ENCODE data around the gene RNF149. TPM values are rescaled to one million over a fixed set of nuclear protein-coding genes. Genes with fewer than 3 reads are reported as not detected.
A peak's percentile ranks its signal among the peaks of the same experiment; 100 is the strongest.

Gene RNF149
- total and polyA plus RNA-seq, 10 donors: 31.8 to 398 (median 211) TPM

DNA sequence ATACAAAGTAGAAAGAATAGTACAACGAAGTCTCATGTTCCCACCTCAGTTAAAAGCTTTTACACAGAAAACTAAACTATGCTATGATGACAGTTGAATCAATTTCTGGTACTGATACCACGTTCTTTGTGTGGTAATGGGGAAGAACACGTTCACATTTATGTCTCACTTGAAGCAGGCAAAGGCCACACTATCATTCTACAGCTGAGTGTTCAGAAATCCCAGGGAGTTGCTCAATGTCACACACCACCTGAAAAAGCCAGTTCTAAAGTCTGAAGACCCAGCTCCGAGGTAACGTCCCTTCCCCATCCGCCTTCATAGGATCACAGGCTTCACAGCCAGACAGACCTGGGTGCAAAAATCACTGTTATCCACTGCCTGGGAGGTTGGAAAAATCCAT, 8.9 kb downstream of the RNF149 start:
- TF ChIP-seq POLR2AphosphoS5 (IDR thresholded peaks at IDR 0.05): peak in 1 of 3 donors; percentile 29
- TF ChIP-seq POLR2A (IDR thresholded peaks at IDR 0.05): no peak
- TF ChIP-seq, protein P1, sequence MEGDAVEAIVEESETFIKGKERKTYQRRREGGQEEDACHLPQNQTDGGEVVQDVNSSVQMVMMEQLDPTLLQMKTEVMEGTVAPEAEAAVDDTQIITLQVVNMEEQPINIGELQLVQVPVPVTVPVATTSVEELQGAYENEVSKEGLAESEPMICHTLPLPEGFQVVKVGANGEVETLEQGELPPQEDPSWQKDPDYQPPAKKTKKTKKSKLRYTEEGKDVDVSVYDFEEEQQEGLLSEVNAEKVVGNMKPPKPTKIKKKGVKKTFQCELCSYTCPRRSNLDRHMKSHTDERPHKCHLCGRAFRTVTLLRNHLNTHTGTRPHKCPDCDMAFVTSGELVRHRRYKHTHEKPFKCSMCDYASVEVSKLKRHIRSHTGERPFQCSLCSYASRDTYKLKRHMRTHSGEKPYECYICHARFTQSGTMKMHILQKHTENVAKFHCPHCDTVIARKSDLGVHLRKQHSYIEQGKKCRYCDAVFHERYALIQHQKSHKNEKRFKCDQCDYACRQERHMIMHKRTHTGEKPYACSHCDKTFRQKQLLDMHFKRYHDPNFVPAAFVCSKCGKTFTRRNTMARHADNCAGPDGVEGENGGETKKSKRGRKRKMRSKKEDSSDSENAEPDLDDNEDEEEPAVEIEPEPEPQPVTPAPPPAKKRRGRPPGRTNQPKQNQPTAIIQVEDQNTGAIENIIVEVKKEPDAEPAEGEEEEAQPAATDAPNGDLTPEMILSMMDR (IDR thresholded peaks at IDR 0.05 in 8 of 11, conservative IDR thresholded peaks at IDR 0.05 in 3 of 11): no peak
- peak overlapping the region in 1 of 8 donors; percentile 87 for H3K4me3 ChIP-seq
- no peaks in the 10 kb centered on the region for H3K9me3 ChIP-seq
- no peak for DNase-seq
- WGBS, 5 donors: 70 to 77% (median 73%) methylated on average over 6 of the region's 6 CpGs
- intact Hi-C loops (cut with DNase I; ENCODE audit: low total_unique reads): loop anchor here (10.0 kb wide), 1 partner anchor 45 kb away; the partner anchor contains the start of gene CNOT11
- peaks cover 0 to 90% (median 7%) of the 10 kb centered on the region in 6 donors for H3K36me3 ChIP-seq
- H3K4me1 ChIP-seq: peaks cover 48 to 100% (median 96%) of the 10 kb centered on the region in 6 donors
- H3K27ac ChIP-seq: peak overlapping the region in 3 of 8 donors; percentile 34 to 59 (median 55)
- H3K27me3 ChIP-seq (replicated peaks in 1 of 7): no peaks in the 10 kb centered on the region

DNA sequence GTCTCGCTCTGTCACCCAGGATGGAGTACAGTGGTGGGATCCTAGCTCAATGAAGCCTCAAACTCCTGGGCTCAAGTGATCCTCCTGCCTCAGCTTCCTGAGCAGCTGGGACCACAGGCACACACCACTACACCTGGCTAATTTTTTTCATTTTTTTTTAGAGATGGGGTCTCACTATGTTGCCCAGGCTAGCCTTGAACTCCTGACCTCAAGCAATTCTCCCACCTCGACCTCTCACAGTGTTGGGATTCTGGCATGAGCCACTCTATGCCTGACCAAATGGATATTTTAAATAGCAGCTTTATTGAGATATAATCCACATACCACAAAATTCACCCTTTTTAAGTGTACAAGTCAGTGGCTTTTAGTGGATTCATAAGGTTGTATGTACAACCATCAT, 11.1 kb downstream of the RNF149 start:
- WGBS, 5 donors: 76 to 94% (median 88%) methylated on average over 2 of the region's 2 CpGs
- intact Hi-C loops (cut with DNase I; ENCODE audit: low total_unique reads): no loop called here
- no peak for TF ChIP-seq POLR2A (IDR thresholded peaks at IDR 0.05)
- TF ChIP-seq, protein P1 (IDR thresholded peaks at IDR 0.05 in 8 of 11, conservative IDR thresholded peaks at IDR 0.05 in 3 of 11): no peak
- no peak for TF ChIP-seq POLR2AphosphoS5 (IDR thresholded peaks at IDR 0.05)
- no peak for DNase-seq
- Histone ChIP-seq H3K4me1 (peaks cover 31 to 100% (median 90%) of the 10 kb centered on the region in 6 donors), H3K27ac (peak overlapping the region in 2 of 8 donors; percentile 5 to 7), H3K9me3 (no peaks in the 10 kb centered on the region), H3K27me3 (replicated peaks in 1 of 7) (no peaks in the 10 kb centered on the region), H3K4me3 (peak overlapping the region in 1 of 8 donors; percentile 4), H3K36me3 (peaks cover 0 to 90% (median 23%) of the 10 kb centered on the region in 6 donors)

DNA sequence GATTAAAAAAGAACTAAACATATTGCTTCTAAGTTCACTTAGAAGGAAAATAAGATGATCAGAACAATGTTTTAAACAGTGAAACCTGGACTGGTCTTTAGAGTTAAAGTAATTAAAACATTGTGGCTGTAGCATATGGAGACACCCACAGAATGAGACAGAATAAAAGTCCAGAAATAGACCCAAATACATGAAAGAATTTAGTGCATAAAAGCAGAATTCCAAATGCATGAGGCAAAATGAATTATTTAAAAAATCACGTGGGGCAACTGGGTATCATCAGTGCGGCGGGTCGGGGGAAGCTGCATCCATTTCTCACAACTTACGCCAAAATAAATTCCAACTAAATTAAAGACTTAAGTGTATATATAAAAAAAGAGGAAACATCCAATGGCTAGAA, 12.1 kb downstream of the RNF149 start:
- Histone ChIP-seq H3K4me3 (no peak overlapping the region), H3K27ac (no peak overlapping the region), H3K36me3 (peaks cover 0 to 90% (median 33%) of the 10 kb centered on the region in 6 donors), H3K4me1 (peaks cover 27 to 99% (median 83%) of the 10 kb centered on the region in 6 donors), H3K9me3 (no peaks in the 10 kb centered on the region), H3K27me3 (replicated peaks in 1 of 7) (no peaks in the 10 kb centered on the region)
- DNase-seq: no peak
- TF ChIP-seq, protein P1 (IDR thresholded peaks at IDR 0.05 in 8 of 11, conservative IDR thresholded peaks at IDR 0.05 in 3 of 11): no peak
- TF ChIP-seq POLR2A (IDR thresholded peaks at IDR 0.05) (no peak), POLR2AphosphoS5 (IDR thresholded peaks at IDR 0.05) (no peak)
- intact Hi-C loops (cut with DNase I; ENCODE audit: low total_unique reads): no loop called here
- 95 to 98% (median 97%) methylated on average over 5 of the region's 5 CpGs for WGBS, 5 donors

DNA sequence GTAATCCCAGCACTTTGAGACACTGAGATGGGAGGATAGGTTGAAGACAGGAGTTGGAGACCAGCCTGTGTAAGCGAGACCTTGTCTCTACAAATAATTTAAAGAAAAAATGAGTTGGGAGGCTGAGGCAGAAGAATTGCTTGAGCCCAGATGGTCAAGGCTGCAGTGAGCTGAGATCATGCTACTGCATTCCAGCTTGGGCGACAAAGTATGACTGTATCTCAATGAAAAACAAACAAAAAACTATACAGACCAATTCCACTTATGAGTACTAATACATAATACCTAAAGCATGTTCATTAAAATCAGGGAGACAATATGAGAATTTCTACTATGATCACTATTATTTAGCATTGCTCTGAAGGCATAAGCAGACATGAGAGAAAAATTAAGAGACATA, 12.6 kb downstream of the RNF149 start:
- H3K27ac ChIP-seq: no peak overlapping the region
- TF ChIP-seq POLR2A (IDR thresholded peaks at IDR 0.05) (no peak), POLR2AphosphoS5 (IDR thresholded peaks at IDR 0.05) (peak in 1 of 3 donors; percentile 10)
- intact Hi-C loops (cut with DNase I; ENCODE audit: low total_unique reads): no loop called here
- H3K36me3 ChIP-seq: peaks cover 0 to 90% (median 33%) of the 10 kb centered on the region in 6 donors
- no peak for DNase-seq
- peaks cover 25 to 99% (median 79%) of the 10 kb centered on the region in 6 donors for H3K4me1 ChIP-seq
- no peaks in the 10 kb centered on the region for H3K9me3 ChIP-seq
- no peak overlapping the region for H3K4me3 ChIP-seq
- H3K27me3 ChIP-seq (replicated peaks in 1 of 7): no peaks in the 10 kb centered on the region
- WGBS, 5 donors: 91 to 97% (median 95%) methylated on average over 2 of the region's 2 CpGs
